Measurements from ENCODE around the gene CERS6. TPM values are rescaled to one million over a fixed set of nuclear protein-coding genes. Genes with fewer than 3 reads are reported as not detected.

CERS6 gene
- total and polyA plus RNA-seq, 2 of the 8 experiments (the other 6 are each of a cell fraction or from before 2014, with no cell fraction given), result 6.8 to 28.2 TPM

GRCh38 chr2:168432565-168433186, 23.4 kb upstream of the CERS6 start (continued):
- TF ChIP-seq YY1 (IDR thresholded peaks at IDR 0.05; ENCODE audit: low read depth, low read length) (no peak), BACH1 (IDR thresholded peaks at IDR 0.05; ENCODE audit: low read length) (no peak), EP300 (IDR thresholded peaks at IDR 0.05; ENCODE audit: borderline replicate concordance in 1 of 2, low read depth in 2 of 2, low read length in 2 of 2) (no peak), CREB1 (IDR thresholded peaks at IDR 0.05) (no peak), KDM1A (IDR thresholded peaks at IDR 0.05; ENCODE audit: borderline replicate concordance, low read length) (no peak), POU5F1 (IDR thresholded peaks at IDR 0.05; ENCODE audit: low read depth, low read length) (no peak), SRF (IDR thresholded peaks at IDR 0.05; ENCODE audit: low read depth, low read length) (no peak)
